Activated CD4-positive, alpha-beta memory T cell treated with anti-CD3 and anti-CD28 coated beads for 36 hours (primary cell): ENCODE results near the gene MYL7. TPM values are rescaled to one million over a fixed set of nuclear protein-coding genes. Genes with fewer than 3 reads are reported as not detected.

Source experiments
- CTCF ChIA-PET: fragments of 350-600 bp; sonication (Branson Sonifier 250); formaldehyde crosslinking; loops from one replicate; lab custom pipeline; 2021; ENCODE audit warnings: antibody characterized with exemption, inconsistent platforms; lab: Charles Lee
- POLR2A ChIA-PET: fragments of 350-600 bp; sonication (Branson Sonifier 250); formaldehyde crosslinking; loops from one replicate; lab custom pipeline; 2021; ENCODE audit warnings: antibody characterized with exemption; lab: Charles Lee
- DNase-seq: peaks from one replicate; pipeline ENCODE4 v3.0.0-alpha.2; 2020
- H3K27ac Mint-ChIP-seq: one replicate; pipeline ENCODE4 v1.8.0; 2021; ENCODE audit warnings: mixed read lengths
- H3K27me3 Mint-ChIP-seq: one replicate; pipeline ENCODE4 v1.8.0; 2021; ENCODE audit warnings: mixed read lengths
- H3K36me3 Mint-ChIP-seq: one replicate; pipeline ENCODE4 v1.8.0; 2021; ENCODE audit warnings: mixed read lengths
- H3K4me1 Mint-ChIP-seq: one replicate; pipeline ENCODE4 v1.8.0; 2021; ENCODE audit warnings: low read depth, mixed read lengths
- H3K4me3 Mint-ChIP-seq: one replicate; pipeline ENCODE4 v1.8.0; 2021; ENCODE audit warnings: mild to moderate bottlenecking, mixed read lengths
- H3K9me3 Mint-ChIP-seq: one replicate; pipeline ENCODE4 v1.8.0; 2021; ENCODE audit warnings: mixed read lengths
- intact Hi-C: fragments of 100-400 bp; cut with micrococcal nuclease; formaldehyde crosslinking; loops from one replicate; pipeline ENCODE4 v1.15.1; 2023
- total RNA-seq, 2 experiments: library from RNA; stranded (reverse); gene quantifications; one replicate each; pipeline ENCODE4 v1.2.3, GENCODE V29; 2021

The MYL7 gene
- total RNA-seq, 2 experiments from 2014 or later: not detected

- H3K4me3 Mint-ChIP-seq: no peak overlapping the region
- H3K36me3 Mint-ChIP-seq: no peaks in the 10 kb centered on the region
- POLR2A ChIA-PET: no interaction called here
- peaks cover 12% of the 10 kb centered on the region for H3K4me1 Mint-ChIP-seq
- CTCF ChIA-PET: no interaction called here
- H3K27ac Mint-ChIP-seq: no peak overlapping the region
- intact Hi-C loops: no loop called here
- H3K27me3 Mint-ChIP-seq: no peaks in the 10 kb centered on the region
- no peak for DNase-seq
- H3K9me3 Mint-ChIP-seq: no peaks in the 10 kb centered on the region
These were observed 48.0 kb downstream of the MYL7 start for GRCh38 chr7:44093102-44093641.

Other genes starting within 250 kb of the MYL7 start
- 10 to 100 TPM; 22.3 to 24.0 TPM for gene URGCP, start 234.7 kb downstream of the MYL7 start, total RNA-seq
- gene UBE2D4, start 214.9 kb downstream of the MYL7 start, total RNA-seq: 10 to 100 TPM; 11.3 to 11.8 TPM
- gene SPDYE1, start 143.4 kb downstream of the MYL7 start, total RNA-seq: not detected
- 100 to 1,000 TPM; 128 to 129 TPM for gene DBNL, start 96.6 kb downstream of the MYL7 start, total RNA-seq
- gene PGAM2, start 75.8 kb downstream of the MYL7 start, total RNA-seq: under 1 TPM; 0.26 to 0.27 TPM
- 10 to 100 TPM; 32.5 to 32.7 TPM for gene POLM, start 58.8 kb downstream of the MYL7 start, total RNA-seq
- gene AEBP1, start 37.0 kb downstream of the MYL7 start, total RNA-seq: 1 to 10 TPM; 5.5 to 6.6 TPM
- 100 to 1,000 TPM; 189 to 212 TPM for gene POLD2, start 17.8 kb downstream of the MYL7 start, total RNA-seq
- gene GCK, start 48.1 kb upstream of the MYL7 start, total RNA-seq: 1 to 10 TPM; 1.1 to 1.3 TPM
- 10 to 100 TPM; 57.0 to 60.4 TPM for gene YKT6, start 59.6 kb upstream of the MYL7 start, total RNA-seq
- under 1 TPM; 0.46 to 0.76 TPM for gene CAMK2B, start 184.3 kb upstream of the MYL7 start, total RNA-seq